ENCODE measurements around the gene TMEM151B.

GRCh38 chr6:44264154-44265006, 5.9 kb upstream of the TMEM151B start:
- no peak for TF ChIP-seq POLR2AphosphoS5 (IDR thresholded peaks at IDR 0.05; ENCODE audit: borderline replicate concordance, low read depth, low read length)
- TF ChIP-seq EZH2 (IDR thresholded peaks at IDR 0.05), result no peak
- no peak for TF ChIP-seq FOXP2 (optimal IDR thresholded peaks at IDR 0.05; ENCODE audit: control extremely low read depth, extremely low read length, insufficient read depth)

All from SK-N-MC (cell line).